VCaP (cell line): ENCODE data around the gene KCNJ2.

ENCODE experiments used
- H3K27ac ChIP-seq: fragments of 450-650 bp; 2 replicates; pipeline ENCODE4 v1.5.1; 2017
- TF ChIP-seq, protein P1 (sequence below): fragments of 450-650 bp; conservative IDR thresholded peaks from 2 replicates; pipeline ENCODE4 v1.5.1; 2017; ENCODE audit warnings: mild to moderate bottlenecking, moderate library complexity

KCNJ2 gene

DNA sequence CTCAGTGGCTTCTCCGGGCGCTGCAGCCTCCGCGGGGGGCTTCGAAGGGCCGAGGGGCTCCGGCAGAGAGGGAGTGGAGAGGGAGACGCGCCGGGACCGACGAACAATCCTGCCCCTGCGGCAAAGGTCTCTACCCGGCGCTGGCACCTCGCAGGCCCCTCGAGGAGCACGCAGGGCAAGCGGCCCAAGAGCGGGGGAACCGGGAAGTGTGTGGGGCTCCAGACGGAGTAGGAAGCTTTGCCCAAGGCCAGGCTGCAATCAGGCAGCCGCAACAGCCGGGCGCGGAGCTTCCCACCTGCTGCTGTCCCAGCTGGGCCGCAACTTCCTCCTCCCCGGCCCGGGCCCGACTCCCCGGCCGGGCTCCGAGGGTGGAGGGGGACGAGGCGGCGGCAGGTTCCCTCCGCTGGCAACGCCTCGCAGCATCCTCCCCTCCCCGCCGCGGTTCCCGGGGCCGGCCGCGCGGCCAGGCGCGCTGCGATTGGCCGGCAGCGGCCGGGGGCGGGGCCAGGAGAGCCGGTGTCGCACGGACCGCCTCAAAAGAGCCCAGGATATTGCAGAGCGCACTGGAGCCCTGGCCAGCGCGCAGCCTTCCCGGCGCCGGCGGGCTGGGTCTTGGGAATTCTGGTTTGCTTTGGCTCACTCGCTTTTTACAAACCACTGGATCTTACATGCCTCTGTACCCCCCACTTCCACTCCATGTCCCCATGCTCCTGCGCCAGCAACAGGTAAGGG, at the start of gene KCNJ2:
Gene KCNJ2, plus strand, starts transcription at position 556 of the 732 bp plus-strand sequence. CDS start 5,508 bp downstream, outside the sequence.
- TF ChIP-seq, protein P1, sequence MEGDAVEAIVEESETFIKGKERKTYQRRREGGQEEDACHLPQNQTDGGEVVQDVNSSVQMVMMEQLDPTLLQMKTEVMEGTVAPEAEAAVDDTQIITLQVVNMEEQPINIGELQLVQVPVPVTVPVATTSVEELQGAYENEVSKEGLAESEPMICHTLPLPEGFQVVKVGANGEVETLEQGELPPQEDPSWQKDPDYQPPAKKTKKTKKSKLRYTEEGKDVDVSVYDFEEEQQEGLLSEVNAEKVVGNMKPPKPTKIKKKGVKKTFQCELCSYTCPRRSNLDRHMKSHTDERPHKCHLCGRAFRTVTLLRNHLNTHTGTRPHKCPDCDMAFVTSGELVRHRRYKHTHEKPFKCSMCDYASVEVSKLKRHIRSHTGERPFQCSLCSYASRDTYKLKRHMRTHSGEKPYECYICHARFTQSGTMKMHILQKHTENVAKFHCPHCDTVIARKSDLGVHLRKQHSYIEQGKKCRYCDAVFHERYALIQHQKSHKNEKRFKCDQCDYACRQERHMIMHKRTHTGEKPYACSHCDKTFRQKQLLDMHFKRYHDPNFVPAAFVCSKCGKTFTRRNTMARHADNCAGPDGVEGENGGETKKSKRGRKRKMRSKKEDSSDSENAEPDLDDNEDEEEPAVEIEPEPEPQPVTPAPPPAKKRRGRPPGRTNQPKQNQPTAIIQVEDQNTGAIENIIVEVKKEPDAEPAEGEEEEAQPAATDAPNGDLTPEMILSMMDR: no peak
- H3K27ac ChIP-seq: peak within 1 kb of the TSS; percentile 63

DNA sequence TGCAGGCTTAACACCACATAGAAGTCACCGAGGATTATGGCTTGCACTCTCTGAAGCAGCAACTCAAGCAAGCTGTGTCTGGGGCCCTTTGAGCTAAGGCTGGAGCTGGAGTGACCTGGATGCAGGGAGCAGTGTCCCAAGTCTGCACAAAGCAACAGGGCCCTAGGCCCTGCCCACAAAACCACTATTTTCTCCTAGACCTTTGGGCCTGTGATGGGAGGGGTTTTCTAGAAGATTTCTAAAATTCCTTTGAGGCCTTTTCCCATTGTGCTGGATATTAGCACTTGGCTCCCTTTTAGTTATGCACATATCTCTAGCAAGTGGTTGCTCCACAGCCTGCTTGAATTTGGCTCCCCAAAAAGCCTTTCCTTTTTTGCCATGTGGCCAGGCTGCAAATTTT, 49.8 kb upstream of the KCNJ2 start:
- no peak overlapping the region for H3K27ac ChIP-seq
- TF ChIP-seq, protein P1: no peak

DNA sequence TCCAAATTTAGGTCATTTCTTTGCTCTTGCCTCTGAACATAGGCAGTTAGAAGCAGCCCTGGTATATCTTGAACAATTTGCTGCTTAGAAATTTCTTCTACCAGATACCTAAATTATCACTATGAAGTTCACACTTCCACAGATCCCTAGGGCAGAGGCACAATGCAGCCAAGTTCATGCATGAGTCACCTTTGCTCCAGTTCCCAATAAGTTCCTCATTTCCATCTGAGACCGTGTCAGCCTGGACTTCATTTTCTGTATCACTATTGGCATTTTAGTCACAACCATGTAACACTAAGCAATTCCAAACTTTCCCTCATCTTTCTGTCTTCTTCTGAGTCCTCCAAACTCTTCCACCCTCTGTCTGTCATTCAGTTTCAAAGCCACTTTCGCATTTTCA, 49.3 kb upstream of the KCNJ2 start:
- TF ChIP-seq, protein P1: no peak
- H3K27ac ChIP-seq: no peak overlapping the region

DNA sequence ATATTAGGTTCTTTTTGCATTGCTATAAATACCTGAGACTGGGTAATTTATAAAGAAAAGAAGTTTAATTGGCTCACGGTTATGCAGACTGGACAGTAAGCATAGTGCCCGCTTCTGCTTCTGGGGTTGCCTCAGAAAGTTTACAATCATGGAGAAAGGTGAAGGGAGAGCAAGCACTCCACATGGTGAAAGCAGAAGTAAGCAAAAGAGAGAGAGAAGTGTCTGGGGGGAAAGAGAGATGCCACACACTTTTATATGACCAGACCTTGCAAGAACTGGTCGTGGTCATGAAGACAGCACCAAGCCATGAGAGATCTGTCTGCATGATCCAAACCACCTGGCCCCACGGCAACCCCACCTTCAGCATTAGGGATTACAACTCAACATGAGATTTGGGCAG, 48.9 kb upstream of the KCNJ2 start:
- no peak overlapping the region for H3K27ac ChIP-seq

DNA sequence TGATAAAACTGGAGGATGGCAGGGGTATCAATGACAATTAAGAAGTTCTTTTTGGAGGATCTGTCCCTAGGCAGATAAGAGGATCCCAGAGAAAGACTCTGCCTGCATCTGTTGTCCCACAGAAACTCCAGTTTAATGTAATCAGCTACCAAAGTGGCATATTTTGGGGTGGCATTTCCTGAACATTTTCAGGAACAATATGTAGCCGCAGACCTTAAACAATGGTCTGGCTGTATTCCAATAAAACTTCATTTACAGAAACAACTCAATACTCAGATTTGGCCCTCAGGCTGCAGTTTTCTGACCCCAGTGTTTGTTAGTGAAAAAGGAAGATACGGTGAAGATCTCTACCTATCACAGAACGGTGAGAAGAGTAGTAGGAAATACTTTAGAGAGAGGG, 48.2 kb upstream of the KCNJ2 start:
- H3K27ac ChIP-seq: no peak overlapping the region
- TF ChIP-seq, protein P1: no peak

More for the DNA sequence above, 48.9 kb upstream of the KCNJ2 start:
- TF ChIP-seq, protein P1: no peak

DNA sequence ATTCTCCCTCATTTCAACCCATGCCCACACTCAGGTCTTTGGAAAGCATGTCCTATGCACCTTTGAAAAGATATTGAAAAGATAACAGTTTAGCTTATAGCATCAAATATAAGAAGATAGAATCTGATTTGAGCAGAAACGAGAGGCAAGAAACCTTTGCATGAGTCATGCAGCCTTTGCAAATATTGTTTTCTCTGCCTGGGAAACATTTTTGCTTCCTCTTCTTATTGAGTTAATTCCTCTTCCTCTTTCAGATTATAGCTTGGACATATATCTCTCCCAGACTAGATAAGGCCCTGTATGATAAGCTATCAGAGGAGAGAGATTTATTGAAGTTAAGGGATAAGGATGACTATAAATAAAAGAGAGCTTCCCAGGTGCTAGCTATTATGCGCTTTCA, 46.1 kb upstream of the KCNJ2 start:
- TF ChIP-seq, protein P1: no peak
- H3K27ac ChIP-seq: peak overlapping the region; percentile 71

DNA sequence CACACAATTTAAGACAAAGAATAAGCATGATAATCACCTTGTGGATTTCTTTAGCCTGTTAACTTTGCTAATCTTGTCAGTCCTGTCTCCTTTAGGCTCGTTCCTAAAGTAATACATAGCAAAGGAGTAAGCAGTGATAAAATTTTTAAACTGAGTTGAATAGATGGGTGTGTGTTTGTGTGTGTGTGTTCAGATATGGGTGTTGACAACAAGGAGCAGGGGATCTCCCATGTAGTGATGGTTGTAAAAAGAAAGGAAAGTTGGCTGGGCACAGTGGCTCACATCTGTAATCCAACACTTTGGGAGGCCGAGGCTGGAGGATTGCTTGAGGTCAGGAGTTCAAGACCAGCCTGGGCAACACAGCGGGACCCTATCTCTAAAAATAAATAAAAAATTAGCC, 44.6 kb upstream of the KCNJ2 start:
- H3K27ac ChIP-seq: peak overlapping the region; percentile 71
- TF ChIP-seq, protein P1: no peak
